GM12864 (cell line): ENCODE measurements around the gene HOXC11.

ENCODE experiments used
- DNase-seq: peaks from one replicate; pipeline ENCODE4 v3.0.0-alpha.2; 2011; ENCODE audit warnings: low read depth
- H3K4me3 ChIP-seq: 2 replicates; pipeline ENCODE4 v1.5.1; 2011; ENCODE audit warnings: mild to moderate bottlenecking, low read depth, low read length, control low read depth
- TF ChIP-seq, protein P1 (sequence below): IDR thresholded peaks from 2 replicates; pipeline ENCODE4 v1.5.1; 2011; ENCODE audit warnings: low read depth, mild to moderate bottlenecking, moderate library complexity, low read length, control low read depth, inconsistent platforms; ENCODE audit errors: missing control alignments

HOXC11 gene

DNA sequence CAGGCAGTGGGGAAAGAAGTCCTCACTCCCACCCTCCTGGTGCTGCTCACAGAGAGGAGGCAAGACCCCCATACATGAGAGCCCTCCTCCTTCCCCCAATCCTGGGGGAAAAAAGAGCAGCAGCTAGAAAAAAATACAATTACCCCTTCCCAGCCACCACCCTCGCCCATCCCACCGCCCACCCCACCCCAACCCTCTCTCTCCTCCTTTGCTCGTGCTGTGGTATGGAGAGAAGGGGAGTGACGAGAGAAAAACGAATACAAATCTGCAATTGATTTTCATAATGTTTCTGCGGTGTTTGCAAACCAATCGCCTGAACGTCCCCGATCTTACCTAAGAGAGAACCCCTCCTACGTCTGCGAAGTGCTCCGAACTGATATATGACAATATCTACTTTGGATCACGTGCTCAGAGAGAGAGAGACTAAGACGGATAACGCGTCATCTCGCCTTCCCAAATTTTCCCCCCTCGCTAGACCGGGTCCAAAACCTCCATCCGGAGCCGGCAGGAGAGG is at the start of gene HOXC11:
TSS of gene HOXC11 (plus strand) at position 405 of the 514 bp plus-strand sequence. CDS start 116 bp downstream, outside the sequence.
- TF ChIP-seq, protein P1, sequence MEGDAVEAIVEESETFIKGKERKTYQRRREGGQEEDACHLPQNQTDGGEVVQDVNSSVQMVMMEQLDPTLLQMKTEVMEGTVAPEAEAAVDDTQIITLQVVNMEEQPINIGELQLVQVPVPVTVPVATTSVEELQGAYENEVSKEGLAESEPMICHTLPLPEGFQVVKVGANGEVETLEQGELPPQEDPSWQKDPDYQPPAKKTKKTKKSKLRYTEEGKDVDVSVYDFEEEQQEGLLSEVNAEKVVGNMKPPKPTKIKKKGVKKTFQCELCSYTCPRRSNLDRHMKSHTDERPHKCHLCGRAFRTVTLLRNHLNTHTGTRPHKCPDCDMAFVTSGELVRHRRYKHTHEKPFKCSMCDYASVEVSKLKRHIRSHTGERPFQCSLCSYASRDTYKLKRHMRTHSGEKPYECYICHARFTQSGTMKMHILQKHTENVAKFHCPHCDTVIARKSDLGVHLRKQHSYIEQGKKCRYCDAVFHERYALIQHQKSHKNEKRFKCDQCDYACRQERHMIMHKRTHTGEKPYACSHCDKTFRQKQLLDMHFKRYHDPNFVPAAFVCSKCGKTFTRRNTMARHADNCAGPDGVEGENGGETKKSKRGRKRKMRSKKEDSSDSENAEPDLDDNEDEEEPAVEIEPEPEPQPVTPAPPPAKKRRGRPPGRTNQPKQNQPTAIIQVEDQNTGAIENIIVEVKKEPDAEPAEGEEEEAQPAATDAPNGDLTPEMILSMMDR = no peak
- no peak for DNase-seq
- H3K4me3 ChIP-seq = no peak within 1 kb of the TSS

DNA sequence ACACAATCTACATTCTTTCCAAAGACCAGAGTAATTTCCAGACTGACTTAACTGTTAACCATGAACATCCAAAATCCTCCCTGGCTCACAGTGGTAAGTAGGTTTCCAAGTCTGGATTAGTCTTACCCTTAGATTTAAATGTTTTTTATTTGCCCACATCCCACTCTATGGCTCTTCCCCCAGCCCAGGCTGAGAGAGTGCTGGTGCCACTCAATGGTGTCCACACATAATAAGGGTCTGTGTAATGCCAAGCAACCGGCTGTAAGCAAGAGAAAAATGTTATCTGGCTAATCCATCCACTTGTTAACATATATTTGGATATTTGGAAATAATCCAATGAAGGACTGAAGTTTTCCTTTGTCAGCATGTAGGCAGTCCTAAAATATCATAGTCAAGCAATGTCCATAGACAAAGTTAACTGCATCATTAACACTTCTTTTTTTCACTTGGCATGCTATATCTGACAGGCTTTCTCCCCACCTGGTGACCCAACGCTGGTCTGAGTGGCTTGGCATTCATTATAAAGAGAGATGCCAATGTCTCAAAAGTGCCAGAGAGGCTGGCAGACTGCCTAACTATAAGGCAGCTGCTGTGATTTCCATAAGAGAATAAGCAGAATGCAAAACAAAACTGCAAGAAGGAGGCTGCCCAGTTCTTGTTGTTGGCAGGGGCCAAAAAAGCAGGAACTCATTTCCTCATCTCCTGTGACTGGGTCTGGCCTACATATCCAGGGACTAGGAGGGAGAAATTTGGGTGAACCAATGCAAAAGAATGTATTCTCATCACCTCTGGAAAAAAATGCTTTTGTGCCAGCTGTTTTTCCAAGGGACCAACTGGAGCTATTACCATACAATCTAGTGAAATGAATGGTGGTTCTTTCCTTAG is 48.2 kb upstream of the HOXC11 start:
- DNase-seq = no peak
- TF ChIP-seq, protein P1 = no peak
- no peak overlapping the region for H3K4me3 ChIP-seq

DNA sequence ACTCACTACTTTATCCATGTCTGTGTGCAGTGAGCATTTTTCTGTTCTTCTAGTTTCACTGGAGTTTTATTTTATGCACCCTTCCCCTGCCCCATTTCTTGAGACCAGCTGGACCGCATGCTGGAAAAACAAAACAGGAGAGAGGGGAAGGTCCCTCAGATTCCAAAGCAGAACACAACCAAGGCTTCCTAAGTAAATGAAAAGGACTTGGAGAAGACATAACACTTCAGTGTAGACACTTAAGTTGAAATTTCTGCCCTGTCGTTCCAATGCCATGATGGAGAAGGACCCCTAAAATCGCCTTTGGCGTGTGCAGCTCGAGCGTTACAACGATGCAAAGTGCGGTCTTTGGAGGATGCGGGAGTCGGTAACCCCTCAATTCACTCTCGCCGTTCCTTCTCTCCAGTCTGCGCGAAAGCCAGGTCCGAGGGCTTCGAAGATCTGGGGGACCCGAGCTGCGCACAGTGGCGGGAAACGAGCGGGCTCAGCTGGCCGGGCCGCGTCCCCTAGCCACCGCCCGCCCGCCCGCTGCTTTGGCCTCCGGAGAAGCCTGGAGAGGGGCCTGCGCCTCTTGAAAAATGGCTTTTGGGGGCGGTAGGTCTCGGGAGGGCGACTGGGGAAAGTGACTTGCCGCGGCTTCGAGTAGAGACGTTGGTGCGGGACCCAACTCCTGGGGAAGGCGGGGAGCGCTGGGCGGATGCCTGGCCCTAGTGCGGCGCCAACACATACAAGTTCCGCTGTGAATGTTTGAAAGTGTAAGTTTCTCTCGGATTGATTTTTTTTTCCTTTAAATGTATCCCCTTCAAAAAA is 45.5 kb upstream of the HOXC11 start:
- H3K4me3 ChIP-seq = no peak overlapping the region
- no peak for DNase-seq
- TF ChIP-seq, protein P1 = no peak

DNA sequence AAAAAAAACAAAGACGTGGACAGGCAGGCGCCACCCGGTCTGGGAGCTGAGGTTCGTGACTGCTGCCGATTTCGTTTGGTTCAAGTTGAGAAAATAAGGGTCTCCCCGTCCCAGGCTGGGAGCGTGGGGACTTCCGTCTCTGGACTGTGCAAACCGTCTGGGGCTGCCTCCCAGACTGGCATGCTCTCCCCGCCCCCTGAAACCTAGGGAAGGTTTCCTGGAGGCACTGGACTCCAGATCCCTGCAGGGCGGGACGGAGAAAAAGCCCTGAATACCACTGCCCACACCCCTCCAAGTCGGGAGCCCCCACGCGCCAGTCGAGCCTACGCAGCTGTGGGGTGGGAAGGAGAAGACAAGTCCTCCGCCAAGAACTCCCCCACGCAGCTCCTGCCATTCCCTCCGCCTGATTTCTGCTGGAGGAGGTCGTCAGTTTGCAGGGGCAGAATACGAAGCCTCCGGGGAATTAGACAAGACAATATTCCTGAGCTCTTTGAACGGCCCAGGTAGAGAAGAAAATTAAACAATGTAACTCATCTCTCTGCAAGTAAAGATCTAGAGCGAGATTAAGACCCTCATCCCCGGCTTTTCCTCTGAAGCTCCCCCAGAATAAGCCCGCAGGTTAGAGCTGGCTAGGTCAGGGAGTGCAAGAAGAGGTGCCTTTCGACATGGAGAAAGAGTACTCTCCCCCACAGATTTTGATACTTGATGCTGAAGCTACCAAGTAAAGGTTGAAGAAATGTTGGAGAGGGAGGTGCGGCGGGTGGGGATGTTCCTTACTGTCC is 44.7 kb upstream of the HOXC11 start:
- TF ChIP-seq, protein P1 = no peak
- no peak overlapping the region for H3K4me3 ChIP-seq
- no peak for DNase-seq

DNA sequence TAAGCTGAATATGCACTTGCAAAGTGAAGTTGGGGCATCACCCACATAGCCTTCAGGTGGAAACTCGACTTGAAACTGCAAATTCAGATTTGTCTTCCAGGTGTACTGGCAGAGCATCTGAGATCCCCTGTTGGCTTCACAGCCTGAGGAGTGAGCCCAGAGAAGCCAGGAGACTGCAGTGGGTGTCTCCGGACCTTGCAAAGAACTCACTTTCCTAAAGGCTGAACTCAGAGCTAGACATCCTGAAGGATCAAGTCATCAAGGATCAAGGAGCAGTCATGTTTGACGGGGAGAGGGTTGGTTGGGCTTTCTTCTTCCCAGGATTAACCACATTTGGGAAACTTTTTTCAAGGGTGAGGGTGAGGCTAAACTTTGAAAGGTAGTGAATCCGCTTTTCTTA is 43.4 kb upstream of the HOXC11 start:
- TF ChIP-seq, protein P1 = no peak
- H3K4me3 ChIP-seq = no peak overlapping the region
- no peak for DNase-seq

DNA sequence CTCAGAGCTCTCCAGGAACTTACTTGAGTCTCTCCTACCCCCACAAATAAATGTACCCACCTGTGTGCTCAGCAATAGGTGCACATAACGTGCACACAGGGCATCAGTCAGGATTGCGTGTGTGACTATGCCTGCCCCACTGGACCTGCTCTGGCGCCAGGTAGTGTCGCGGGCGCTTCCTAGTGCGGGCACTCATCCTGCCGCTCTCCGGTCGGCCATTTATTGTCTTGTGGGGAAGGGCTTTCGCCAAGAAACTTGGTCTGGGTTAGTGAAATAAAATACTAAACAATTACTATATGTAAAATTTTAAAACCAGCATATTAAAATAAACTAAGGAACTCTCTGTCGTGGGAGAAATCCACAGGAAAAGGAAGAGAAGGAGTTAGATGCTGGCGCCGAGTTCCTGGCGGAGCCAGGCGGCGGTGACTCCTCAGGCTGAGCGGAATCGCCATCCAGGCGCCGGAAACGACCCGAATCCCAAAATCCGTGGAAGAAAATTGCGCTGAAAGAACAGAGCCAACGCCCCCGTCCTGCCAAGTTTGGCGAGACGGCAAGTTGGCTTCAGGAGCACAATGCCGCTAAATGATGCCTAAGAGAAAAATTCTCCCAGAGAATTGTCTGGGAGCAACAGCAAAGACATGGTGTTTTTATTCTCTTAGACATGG is 42.2 kb upstream of the HOXC11 start:
- no peak for DNase-seq

More for the DNA sequence above, 42.2 kb upstream of the HOXC11 start:
- H3K4me3 ChIP-seq = no peak overlapping the region
- TF ChIP-seq, protein P1 = no peak
